COR-L47 (cell line): ENCODE measurements around the gene ZFYVE26.
A peak's percentile ranks its signal among the peaks of the same experiment; 100 is the strongest.
"Not testable (repeated sequence)": the region's sequence is repeated elsewhere in the genome, so short reads cannot be mapped to it uniquely, and the experiment has no call there.

Experiments used
- DNase-seq: peaks from one replicate; lab custom pipeline; 2025; lab: John Stamatoyannopoulos, UW

Gene ZFYVE26

DNA sequence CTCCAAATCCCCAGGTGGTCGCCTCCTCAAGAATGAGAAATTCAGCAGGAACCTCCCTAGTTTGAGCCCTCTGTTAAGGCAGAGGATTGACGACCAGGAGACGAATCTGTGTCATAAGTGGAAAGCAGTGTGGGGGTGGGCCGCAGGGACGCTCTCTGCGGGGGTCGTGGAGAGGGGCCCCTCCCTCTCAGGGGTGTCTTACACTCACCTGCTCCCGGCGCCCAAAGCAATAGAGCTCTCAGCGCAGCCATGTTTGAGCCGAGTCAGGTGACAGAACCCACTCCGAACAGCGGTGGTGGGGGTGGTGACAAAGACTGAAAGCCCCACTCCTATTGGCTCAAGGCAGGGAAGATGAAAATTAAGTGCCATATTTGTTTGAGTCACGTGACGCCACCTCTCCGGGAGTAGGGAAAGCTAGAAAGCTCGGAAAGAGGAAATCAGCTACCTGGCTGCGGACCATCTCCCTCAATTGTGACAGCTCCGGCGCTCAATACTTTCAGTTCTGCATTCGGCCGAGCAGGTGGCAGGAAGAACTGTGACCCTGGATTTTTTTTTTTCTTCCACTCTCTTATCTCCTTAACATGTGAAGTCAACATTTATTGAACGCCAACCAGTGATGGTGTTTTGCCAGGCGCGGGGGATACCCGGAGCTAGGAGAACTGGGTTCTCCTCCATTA, at the start of gene ZFYVE26:
Gene ZFYVE26 (minus strand): TSS at position 265 of the 677 bp plus-strand sequence. CDS start 627 bp downstream, outside the sequence.
- DNase-seq, result peak; percentile 98

DNA sequence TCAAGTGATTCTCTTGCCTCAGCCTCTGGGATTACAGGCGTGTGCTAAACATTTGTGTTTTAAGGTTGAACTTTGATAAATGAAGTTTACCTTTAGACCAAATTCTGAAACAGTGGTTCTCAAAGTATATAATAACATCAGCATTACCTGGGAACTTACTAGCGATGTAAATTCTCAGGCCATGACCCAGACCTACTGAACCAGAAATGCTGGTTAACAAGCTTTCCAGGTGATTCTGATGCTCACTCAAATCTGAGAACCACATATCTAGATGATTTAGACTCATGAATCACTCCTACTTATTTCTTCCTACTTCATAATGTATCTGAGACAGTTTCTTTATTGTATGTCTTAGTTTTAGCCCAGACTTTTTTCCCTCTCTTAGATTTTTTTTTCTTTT, 46.8 kb upstream of the ZFYVE26 start:
- no peak for DNase-seq

DNA sequence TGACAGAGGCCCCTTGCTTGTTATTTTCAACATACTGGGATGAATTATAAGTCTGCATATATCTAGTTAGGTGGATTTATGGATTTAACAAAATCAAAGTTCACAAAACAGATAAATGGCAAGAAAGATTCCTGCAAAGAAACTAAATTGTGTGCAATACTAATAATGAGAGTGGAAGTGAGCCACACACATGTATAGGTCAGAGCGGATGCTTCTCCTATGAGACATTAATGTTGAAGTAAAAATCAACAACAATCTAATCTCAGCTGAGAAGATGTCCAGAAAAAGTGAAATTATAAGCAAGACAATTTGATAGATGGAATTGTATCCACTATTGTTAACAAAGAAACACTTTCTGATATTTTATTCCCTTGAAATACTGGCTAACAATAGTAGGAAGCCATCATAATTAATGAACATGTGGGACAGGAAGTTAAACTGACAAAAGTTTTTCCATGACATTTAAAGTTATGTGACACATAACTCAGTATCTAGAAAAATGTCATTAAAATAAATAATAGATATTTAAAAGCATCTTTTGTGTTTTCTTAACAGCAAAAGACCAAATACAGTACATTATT, 42.9 kb upstream of the ZFYVE26 start:
- DNase-seq, result no peak

DNA sequence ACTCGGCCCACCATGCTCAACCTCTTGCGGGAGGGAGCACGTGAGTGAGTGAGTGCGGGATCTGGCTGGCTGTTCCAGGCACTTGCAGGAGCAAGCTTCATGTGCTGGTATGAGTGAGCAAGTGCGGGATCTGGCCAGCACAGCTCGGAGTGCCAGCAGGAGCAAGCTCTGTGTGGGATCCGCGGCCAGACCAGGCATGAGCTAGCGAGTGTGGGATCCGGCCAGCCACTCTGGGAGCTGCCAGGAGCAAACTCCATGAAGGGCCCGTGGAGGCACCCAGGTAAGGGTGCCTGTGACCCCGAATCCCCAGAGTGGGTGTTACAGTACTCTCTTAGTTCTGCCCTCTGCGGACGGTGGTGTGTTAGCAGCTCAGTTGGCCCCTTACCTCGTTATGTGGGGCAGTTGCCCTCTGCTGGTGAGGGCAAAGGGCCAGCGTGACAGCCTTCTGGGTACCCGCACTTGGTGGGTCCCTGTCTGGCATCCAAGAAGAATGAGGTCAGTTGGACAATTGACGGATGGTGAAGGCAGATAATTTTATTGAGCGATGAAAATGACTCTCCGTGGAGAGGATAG, 41.5 kb upstream of the ZFYVE26 start:
- no peak for DNase-seq

DNA sequence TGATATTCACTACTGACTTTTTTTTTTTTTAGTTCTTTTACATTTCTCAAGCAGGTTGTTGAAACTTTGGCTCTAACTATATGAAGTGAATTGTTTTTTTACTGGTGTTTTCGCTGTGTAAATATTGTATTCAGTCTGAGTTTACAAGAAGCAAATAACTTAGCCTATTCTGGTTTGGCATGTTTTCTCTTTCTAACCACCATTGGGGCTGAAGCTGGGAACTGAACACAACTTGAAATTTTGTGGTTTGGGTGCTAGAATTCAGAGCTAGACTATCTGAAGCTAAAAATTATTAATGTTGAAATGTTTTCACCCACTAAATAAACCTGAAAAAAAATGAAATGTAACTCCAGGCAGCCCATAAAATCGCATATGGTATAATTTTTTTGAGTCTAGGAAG, 40.4 kb upstream of the ZFYVE26 start:
- no peak for DNase-seq

DNA sequence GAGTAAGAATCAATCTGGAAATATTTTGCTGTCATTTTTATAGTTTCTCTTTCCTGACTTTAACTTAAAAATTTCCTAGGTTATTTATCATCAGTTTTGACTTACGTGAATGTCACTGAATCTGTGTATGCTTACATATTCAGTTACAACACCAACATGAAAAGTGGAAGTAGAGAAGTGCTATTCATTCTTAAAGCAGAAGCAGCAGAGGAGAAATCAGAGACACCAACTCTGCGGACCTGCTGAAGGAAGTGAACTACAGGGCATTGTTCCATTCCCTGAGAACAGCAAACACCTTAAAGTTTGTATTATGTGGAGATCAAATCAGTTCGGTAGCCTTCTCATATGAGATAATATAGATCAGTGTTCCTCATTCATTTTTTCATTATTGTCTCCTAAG, 37.3 kb upstream of the ZFYVE26 start:
- DNase-seq, result no peak

DNA sequence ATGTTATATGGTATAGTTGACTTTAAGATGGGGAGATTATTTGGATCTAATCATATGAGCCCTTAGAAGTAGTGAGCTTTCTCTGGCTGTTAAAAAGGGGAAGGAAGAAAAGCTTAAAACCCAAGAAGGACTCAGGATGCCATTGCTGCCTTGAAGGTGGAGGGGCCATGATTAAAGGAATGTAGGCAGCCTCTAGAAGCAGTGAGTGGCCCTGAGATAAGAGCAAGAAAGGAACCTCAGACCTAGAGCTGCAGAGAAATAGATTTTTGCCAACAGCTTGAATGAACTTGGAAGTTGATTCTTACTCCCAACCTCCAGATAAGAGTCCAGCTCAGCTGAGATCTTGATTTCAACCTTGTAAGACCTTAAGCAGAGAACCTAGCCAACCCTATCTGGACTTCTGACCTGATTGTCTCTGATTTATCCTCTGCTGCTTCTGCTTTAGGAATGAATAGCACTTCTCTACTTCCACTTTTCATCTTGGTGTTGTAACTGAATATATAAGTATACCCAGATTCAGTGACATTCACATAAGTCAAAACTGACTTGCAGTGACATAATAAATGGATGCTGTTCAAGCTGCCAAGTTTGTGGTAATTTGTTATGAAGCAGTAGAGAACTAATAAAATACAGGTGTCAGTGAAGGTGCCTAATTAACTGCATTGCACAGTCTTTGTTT, 36.7 kb upstream of the ZFYVE26 start:
- no peak for DNase-seq

DNA sequence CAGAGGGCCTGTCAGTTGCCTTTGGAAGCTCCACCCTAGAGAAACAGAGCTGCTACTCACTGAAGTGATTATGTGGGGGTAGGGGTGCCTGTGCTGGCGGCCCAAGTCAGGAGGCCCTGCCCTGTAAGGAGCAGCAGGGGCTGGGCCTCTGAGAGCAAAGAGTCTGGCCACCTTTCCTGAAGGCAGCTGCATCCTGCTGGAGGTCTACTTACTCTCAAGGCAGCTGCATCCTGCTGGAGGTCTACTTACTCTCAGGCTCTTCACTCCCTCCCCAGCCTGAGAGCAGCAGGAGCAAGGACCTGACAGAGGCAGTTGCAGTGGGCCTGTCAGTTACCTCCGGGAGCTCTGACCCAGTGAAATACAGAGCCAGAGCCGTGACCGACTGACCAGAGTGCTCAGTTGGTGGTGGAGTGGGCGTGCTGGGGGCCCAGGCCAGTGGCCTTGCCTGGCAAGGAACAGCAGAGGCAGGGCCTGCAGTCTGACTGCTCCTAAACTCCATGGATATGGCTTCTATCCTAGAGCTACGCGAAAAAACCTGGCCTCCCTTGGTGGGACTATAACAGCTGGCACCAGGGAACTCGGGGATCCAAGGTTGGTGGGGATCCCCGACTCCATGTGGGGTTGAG, 35.5 kb upstream of the ZFYVE26 start:
- DNase-seq, result no peak

DNA sequence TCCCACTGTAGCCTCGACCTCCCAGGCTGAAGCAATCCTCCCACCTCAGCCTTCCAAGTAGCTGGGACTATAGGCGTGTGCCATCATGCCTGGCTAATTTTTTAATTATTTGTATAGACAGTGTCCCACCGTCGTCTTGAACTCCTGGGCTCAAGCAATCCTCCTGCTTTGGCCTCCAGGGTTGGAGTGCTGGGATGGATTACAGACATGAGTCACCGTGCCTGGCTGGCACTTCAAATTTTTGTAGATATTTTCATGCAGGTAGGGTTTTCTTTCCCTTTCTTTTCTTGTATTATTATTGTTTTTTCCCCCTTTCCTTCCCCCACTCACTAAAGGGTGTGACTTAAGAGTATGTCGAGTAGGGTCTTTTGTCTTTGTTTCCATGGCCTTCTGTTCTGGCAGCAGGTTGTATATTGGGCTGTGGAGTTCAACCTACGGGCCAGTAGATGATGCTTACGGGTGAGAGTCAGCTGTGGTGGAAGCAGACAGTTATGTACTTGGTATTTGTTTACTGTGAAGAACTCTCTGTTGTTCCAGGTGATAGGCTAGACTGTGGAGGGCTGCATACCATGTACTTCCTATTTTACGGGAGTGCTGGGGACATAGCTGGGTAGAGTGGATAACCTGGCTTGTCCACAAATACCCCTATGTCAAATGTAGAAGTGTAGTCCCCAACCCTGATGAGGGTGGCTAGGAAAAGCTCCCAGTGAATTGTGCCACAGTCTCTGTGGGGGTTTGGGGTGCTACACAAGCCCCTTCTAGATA, 33.9 kb upstream of the ZFYVE26 start:
- DNase-seq, result no peak

DNA sequence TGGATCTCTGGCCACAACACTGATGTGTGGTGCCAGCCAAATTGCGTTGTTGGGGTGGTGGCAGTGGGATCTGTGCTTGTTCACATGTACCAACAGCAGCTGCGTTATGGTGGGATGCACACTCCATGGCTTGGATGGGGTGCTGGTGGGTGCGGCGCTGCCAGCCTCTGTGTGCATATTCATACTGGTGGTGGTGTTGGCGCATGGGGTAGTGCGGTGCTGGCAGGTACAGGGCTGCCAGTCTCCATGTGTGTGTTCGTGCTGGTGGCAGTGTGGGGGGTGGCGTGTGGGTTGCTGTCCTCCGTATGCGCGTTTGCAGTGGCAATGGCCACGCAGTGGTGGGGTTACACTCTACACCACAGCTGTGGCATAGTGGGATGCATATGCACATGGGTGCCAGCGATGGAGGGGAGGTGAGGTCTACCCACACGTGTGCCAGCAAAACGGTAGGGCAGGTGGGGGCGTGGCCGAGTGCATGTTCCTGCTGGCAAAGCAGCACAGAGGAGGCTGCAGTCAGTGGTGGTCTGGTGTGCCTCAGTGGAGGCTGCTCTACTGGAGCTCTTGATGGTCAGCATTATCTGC, 29.7 kb upstream of the ZFYVE26 start:
- DNase-seq, result no peak

DNA sequence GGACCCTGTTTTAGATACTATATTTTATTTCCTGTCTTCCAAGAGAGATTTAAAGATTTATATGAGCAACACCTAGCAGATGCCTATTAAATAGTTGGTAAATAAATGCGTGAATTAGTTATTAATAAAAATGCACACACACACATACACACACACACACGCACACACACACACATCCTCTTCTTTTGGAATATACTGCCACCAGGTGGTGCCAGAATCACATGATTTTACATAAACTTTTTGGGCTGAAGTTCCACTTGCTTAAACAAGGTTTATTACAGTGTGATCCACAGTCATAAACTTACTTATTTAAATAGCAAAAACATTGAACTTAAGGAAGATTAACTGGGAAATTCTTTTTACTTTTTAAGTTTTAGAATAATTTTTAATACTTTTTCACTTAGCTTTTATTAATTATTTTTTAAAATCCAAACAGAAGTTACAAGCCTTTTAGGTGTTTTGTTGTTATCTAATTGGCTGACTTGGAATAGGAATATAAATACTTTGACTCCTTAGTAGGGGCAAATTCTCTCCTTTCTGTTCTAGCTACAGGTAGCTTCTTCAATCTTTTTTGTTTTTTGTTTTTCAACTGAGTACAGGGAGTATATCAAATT, 20.7 kb upstream of the ZFYVE26 start:
- peak; percentile 58 for DNase-seq

DNA sequence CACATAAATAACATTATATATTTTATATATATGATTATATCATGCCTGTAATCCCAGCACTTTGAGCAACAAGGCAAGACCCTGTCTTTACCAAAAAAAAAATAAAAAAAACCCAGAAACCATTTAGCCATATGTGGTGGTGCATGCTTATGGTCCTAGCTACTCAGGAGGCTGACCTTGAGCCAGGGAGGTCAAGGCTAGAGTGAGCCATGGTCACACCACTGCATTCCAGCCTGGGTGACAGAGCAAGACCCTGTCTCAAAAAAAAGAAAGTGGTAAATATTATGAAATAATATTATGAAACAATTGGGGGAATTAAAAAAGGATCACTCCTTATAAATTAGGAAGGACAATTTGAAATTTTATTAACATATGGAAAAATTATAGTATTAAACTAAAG, 19.2 kb upstream of the ZFYVE26 start:
- no peak for DNase-seq

DNA sequence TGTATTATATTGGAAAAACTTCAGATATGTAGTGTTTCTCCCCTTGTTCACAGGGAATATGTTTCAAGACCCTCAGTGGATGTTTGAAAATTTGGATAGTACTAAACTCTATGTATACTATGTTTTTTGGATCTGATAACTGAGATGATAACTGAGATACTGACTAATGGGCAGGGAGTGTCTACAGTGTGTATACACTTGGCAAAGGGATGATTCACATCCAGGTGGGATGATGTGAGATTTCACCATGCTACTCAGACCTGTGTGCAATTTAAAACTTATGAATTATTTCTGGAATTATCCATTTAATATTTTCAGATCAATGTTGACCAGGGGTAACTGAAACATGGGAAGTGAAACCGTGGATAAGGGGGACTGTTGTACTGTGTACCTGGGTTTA, 17.0 kb upstream of the ZFYVE26 start:
- DNase-seq, result no peak

DNA sequence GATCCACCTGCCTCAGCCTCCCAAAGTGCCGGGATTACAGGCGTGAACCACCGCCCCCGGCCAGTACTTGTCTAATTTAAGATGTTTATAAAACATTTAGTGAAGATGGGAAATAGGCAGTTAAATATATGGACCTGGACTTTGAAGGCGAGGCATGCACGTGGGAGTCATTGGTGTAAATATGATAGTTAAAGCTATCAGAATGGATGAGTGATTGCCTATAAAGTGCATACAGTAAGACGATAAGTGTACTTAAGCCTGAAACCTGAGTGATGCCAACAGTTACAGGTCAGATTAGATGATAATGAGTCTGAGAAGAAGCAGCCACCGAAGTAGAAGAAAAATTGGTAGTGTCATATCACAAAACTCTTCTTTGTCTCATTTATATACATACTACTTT, 14.7 kb upstream of the ZFYVE26 start:
- no peak for DNase-seq

DNA sequence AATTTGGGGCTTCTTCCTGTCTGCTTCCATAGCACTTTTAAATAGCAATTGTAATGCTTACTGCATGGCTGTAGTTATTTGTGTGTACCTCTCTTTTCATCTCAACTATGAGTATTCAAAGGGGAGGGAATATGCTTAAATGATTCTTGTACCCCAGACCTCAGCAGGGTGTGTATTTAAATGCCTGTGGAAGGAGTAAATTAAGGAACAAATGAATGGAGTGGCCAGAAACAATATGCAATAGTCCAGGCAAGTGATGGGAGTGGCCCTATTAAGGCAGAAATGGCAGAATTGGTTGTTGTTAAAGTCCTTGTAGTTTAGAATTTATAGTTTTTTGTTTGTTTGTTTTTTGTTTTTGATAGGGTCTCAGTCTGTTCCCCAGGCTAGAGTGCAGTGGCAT, 4.7 kb upstream of the ZFYVE26 start:
- no peak for DNase-seq

DNA sequence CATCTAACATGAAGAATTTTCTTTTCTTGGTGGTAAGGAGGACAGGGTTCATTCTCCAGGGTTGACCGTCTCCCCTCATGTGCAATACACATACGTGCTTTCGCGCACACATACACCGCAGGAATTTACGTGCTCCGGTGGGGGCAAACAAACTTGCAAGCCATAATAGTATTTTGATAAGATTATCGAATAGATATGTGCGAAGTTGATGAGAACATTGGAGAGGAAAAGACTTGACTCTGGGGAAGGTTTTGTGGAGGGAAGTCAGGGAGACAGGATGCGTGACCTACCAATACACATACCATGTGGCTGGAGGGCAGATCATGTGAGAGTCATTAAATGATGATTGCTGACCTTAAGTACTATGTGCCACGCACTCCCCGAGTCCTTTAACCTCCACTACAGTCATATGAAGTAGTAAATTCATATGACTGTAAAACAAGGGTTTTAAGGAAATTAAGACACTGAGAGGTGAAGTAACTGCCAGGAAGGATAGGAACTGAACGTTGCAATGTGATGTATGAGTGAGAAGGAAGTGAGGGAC, 4.1 kb upstream of the ZFYVE26 start:
- DNase-seq, result no peak

DNA sequence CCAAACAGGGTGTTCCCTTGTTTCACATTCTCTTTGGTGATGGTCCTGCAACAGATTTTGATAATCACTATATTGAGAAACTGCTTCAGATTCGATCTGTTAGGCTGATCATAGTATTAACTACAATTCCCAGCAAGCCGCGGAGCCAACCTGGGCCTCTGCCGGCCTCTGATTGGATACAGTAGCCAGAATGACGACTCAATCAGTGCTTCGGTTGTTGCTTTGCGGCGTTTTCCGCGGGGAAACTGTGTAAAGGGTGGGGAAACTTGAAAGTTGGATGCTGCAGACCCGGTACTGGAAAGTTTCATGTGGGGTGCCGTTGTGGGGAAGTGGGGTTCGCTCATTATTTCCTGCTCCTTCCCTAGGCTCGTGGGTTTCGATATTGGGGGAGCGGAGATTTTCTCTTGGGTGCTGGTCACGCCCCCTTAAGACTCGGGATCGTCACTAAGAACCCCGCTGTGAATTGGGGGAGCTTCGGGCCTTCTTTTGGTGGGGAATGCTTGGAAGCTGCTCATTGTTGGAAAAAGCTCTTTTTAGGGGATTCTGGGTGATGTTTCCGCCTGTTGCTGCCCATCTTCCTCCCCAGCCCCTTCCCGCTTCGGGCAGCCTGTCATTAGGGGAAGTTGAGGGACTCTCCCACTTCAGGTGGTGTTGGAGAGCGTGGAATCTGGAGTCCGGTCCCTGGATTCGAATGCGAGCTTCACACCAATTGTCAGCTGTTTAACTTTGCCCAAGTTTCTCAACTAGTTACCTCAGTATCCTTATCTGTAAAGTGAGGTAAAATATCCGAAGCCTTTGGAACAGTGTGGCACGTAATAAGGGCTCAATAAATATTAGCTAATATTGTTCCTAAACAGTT, 3.4 kb upstream of the ZFYVE26 start, which contains the start of gene RAD51B:
Gene RAD51B (plus strand): TSS at position 217 of the 859 bp plus-strand sequence.
- peak; percentile 86 for DNase-seq

DNA sequence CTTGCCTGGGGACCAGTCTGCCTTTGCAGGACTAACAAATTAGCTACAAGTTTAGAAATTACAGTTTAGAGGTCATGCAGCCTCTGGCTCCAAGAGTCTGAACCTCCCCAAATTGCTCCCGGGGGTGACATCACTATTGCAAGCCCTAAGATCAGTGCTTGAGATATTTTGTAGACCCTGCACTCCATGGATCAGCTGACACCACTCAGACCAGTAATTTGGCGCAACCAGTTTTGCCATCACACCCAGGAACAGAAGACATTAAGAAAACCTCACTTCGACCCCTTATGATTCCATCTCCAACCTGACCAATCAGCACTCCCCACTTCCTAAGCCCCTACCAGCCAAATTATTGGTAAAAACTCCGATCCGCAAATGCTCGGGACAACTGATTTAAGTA, 2.1 kb upstream of the ZFYVE26 start:
- not testable (repeated sequence) for DNase-seq

DNA sequence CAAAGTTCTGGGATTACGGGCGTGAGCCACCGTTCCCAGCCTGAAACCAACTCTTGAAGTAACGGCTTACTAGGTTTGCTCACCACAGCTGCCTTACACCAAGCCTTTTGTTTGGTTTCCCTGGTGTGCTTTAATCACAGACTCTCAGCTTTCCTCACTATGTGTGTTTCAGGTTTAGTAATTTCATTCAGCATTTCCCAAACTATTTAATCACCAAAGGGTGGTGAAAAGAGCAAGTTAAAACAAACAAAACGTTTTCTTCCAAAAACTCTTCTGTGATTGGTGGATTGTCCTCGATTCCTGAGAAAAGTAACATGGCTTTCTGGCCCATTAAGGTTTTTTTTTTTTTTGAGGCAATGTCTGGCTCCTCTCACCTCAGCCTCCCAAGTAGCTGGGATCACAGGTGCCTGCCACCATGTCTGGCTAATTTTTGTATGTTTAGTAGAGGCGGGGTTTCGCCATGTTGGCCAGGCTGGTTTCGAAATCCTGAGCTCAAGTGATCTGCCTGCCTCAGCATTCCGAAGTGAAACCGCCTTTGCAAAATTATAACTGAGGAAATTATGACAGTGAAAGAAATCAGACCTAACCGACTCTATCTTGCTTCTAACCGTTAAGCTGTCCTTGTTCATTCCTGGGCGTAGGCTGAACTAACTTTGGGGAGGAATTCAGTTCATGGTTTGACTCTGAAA, 1.5 kb upstream of the ZFYVE26 start:
- DNase-seq, result no peak
